HG03103 (cell line): ENCODE data around the gene WDR37.

Experiments used
- ATAC-seq: cut with Tn5 transposase; IDR thresholded peaks from one replicate; pipeline ENCODE4 v1.9.1; 2021; ENCODE audit warnings: low read depth; ENCODE audit not compliant: unreplicated experiment

The WDR37 gene

GRCh38 chr10:1068380-1069361 lies 12.5 kb downstream of the WDR37 start:
- no peak for ATAC-seq

- ATAC-seq: no peak
These were observed 14.7 kb downstream of the WDR37 start for GRCh38 chr10:1070919-1071318.

DNA sequence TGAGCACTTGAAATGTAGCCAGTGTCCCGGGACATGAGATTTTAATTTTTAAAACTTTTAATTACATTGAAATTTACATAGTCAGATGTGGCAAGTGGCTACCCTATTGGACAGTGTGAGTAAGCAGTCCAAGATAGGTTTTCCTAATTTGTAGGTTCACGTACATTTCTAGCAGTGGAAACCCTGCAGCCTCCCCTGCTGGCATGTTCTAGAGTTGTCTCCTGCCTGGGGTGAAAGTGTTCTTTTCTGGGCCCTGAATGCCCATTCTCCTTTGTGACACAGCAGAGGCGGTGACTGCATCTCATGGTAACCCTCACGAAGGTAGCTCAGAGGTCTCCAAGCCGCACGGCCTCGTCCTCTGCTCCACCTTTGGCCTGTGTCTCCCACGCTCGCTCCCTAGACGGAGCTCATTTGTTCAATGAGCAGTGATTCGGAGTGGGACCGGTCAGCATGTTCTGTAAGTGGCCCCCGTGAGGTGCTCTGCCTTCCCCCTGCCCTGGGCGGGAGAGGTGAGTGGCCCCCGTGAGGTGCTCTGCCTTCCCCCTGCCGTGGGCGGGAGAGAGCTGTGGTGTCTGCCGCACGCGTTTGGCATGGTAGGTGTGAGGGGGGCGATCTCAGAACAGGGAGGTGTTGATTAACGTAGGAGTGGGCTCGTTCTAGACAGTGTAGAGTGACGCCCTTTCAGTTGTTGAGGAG lies 18.0 kb downstream of the WDR37 start:
- no peak for ATAC-seq

- no peak for ATAC-seq
These were observed 18.6 kb downstream of the WDR37 start for GRCh38 chr10:1074748-1075308.

GRCh38 chr10:1078668-1079067 lies 22.5 kb downstream of the WDR37 start:
- ATAC-seq: no peak

GRCh38 chr10:1083581-1083980 lies 27.4 kb downstream of the WDR37 start:
- no peak for ATAC-seq

GRCh38 chr10:1084011-1084950 lies 28.1 kb downstream of the WDR37 start:
- no peak for ATAC-seq

- no peak for ATAC-seq
These were observed 29.1 kb downstream of the WDR37 start for GRCh38 chr10:1085258-1085657.

DNA sequence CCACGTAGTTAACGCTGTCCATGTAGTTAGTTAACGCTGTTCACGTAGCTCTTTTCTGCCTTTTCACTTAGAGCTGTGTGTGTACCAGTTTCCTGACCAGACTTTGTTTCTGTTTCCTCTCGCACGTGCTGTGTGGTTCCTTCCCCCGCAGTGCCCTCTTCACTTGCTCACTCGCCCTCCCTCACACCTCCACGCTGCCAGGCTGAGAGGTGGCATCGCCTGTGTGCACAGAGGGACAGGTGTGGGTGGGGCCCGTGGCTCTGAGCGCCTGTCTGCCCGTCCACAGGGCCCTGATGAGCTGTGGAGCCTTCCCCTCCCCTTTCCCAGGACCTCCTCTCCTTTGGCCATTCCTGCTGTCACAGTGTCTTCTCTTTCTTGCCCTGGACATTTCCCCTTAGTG lies 30.6 kb downstream of the WDR37 start:
- no peak for ATAC-seq

GRCh38 chr10:1089017-1089689 lies 33.0 kb downstream of the WDR37 start:
- no peak for ATAC-seq

DNA sequence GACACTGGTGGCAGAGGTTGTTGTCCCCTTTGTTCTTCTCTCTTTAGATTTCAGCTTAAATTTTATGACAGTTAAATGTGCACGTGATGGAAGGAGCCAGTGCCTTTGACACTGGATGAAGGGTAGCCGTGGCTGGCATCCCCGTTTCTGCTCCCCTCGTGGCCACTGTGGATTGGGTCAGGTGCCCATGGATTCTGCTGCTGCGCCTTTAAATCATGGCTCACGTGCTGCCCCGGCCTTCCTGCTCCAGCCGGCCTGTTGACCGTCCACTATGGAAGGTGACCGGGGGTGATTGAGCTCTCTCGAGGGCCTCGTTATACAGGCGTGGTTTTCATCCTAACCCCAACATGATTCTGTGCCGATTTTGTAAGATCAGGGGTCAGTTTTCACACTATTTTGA lies 34.5 kb downstream of the WDR37 start:
- ATAC-seq: no peak

GRCh38 chr10:1093696-1094095 lies 37.5 kb downstream of the WDR37 start:
- ATAC-seq: no peak

DNA sequence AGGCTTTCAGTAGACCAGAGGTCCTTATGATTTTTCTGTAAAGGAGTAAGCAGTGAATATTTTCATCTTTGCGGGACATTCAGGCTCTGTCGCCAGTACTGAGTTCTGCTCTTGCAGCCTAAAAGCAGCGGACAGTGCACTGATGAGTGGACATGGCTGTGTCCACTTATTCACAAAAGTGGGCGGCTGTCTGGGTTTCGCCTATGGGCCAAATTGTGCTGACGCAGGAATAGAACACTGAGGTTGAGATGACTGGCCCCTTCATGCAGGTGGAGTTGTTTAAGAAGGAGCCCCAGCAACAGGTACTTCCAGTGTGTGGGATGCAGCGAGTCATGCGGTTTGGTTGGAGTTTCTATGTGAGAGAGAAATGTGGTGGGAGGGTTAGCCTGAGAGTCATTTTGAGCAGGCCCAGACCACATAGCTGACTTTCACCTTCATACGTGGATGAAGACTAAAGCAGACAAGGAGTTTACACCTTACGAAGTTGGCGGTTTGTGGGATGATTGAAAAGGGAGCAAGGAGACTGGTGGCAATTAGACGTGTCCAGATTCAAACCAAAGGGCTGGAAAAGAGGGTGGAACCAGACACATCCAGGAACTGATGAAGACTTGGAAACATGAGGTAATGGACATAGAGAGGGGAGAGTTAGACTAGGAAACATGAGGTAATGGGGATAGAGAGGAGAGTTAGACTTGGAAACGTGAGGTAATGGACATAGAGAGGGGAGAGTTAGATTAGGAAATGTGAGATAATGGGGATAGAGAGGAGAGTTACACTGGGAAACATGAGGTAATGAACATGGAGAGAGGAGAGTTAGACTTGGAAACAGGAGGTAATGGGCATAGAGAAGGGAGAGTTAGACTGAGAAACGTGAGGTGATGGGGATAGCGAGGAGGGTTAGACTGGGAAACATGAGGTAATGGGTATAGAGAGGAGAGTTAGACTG lies 38.2 kb downstream of the WDR37 start:
- ATAC-seq: no peak

- no peak for ATAC-seq
These were observed 39.3 kb downstream of the WDR37 start for GRCh38 chr10:1095498-1095897.

GRCh38 chr10:1096287-1096889 lies 40.2 kb downstream of the WDR37 start:
- ATAC-seq: no peak

GRCh38 chr10:1097436-1097835 lies 41.3 kb downstream of the WDR37 start:
- ATAC-seq: no peak

DNA sequence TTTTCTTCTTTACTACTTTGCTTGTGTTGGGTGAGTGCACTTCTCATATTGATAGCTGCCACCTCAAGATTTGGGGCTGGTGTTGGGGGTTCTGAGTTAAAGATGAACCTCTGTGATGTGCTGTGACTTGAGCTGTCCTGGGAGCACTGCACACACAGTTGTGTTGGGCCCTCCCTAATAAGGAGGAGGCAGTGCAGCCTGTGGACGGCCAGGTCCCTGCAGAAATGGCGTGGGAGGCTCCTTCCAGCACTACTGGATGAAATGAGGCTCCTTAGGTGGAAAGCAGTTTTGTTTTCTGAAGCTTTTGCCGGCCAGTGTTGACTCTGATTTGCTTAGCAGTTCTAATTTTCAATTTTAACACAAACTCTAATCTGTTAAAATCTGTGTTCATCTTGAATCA lies 44.0 kb downstream of the WDR37 start:
- no peak for ATAC-seq

DNA sequence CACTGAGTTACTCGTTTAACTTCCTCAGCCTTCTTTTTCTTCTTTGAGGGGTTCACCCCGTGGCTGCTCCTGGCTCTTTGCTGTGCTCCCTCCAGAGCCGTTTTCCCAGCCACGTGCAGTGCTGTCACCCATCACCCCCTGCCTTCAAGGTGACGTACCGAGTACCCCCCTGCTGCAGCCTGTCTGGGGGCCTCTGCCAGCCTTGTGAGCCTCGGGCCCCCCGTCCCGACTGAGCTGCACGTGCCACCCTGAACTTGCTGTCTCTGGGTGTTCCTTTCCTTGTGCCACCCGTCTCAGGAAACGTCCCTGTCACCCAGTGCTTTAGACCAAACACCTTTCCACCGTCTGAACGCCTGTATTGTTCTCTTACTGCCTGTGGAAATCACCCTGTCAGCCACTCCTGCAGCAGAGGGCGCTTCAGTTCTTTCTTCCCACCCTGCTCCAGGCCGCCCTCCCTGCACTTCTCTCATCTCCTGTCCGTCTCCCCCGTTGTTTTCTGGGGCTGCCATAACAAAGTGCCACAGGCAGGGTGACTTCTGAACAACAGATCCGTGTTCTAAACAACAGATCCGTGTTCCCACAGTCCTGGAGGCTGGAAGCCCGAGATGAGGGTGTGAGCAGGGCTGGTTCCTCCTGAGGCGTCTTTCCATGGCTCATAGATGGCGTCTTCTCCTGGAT lies 44.6 kb downstream of the WDR37 start:
- no peak for ATAC-seq
